Mesendoderm (in vitro differentiated cells): ENCODE measurements around the gene PRSS3.
"Not testable (repeated sequence)": the region's sequence is repeated elsewhere in the genome, so short reads cannot be mapped to it uniquely, and the experiment has no call there.

ENCODE experiments used
- DNase-seq: peaks from one replicate; pipeline ENCODE4 v3.0.0; 2013
- H2AK5ac ChIP-seq: 2 replicates; pipeline ENCODE4 v1.6.1; 2013; ENCODE audit warnings: low read length, inconsistent platforms
- H2BK120ac ChIP-seq: 2 replicates; pipeline ENCODE4 v1.6.1; 2013; ENCODE audit warnings: low read depth, mild to moderate bottlenecking, low read length, moderate library complexity, mixed read lengths
- H2BK15ac ChIP-seq: replicated peaks from 2 replicates; pipeline ENCODE4 v1.6.1; 2013; ENCODE audit warnings: low read depth, mild to moderate bottlenecking, moderate library complexity
- H2BK5ac ChIP-seq: 2 replicates; pipeline ENCODE4 v1.6.1; 2013; ENCODE audit warnings: low read length, inconsistent platforms
- H3K18ac ChIP-seq: 2 replicates; pipeline ENCODE4 v1.6.1; 2013; ENCODE audit warnings: mild to moderate bottlenecking, low read length, mixed read lengths
- H3K23ac ChIP-seq: one replicate; pipeline ENCODE4 v1.6.1; 2013; ENCODE audit warnings: low read length
- H3K27ac ChIP-seq: 2 replicates; pipeline ENCODE4 v1.5.1; 2013; ENCODE audit warnings: low read depth, mild to moderate bottlenecking, inconsistent platforms, low read length, moderate library complexity
- H3K27me3 ChIP-seq: 2 replicates; pipeline ENCODE4 v1.6.1; 2013; ENCODE audit warnings: low read length, control low read depth, mild to moderate bottlenecking, inconsistent platforms; ENCODE audit not compliant: insufficient read depth, poor library complexity
- H3K36me3 ChIP-seq: 2 replicates; pipeline ENCODE4 v1.6.1; 2013; ENCODE audit warnings: low read length, inconsistent platforms; ENCODE audit not compliant: control insufficient read depth, insufficient read depth
- H3K4ac ChIP-seq: one replicate; pipeline ENCODE4 v1.6.1; 2013; ENCODE audit warnings: low read depth, mild to moderate bottlenecking, low read length, moderate library complexity
- H3K4me1 ChIP-seq: 2 replicates; pipeline ENCODE4 v1.6.1; 2013; ENCODE audit warnings: low read depth, low read length, inconsistent platforms; ENCODE audit not compliant: control insufficient read depth
- H3K4me2 ChIP-seq: 2 replicates; pipeline ENCODE4 v1.6.1; 2013; ENCODE audit warnings: low read length
- H3K4me3 ChIP-seq: 2 replicates; pipeline ENCODE4 v1.5.1; 2013; ENCODE audit warnings: mild to moderate bottlenecking, low read length
- H3K56ac ChIP-seq: one replicate; pipeline ENCODE4 v1.6.1; 2013; ENCODE audit warnings: low read length
- H3K79me1 ChIP-seq: 2 replicates; pipeline ENCODE4 v1.6.1; 2013; ENCODE audit warnings: low read length, inconsistent platforms
- H3K79me2 ChIP-seq: 2 replicates; pipeline ENCODE4 v1.6.1; 2013; ENCODE audit warnings: mild to moderate bottlenecking, low read length; ENCODE audit not compliant: control insufficient read depth, insufficient read depth
- H3K9ac ChIP-seq: 2 replicates; pipeline ENCODE4 v1.6.1; 2013; ENCODE audit warnings: low read length, inconsistent platforms
- H4K5ac ChIP-seq: one replicate; pipeline ENCODE4 v1.6.1; 2013; ENCODE audit warnings: low read length
- H4K8ac ChIP-seq: one replicate; pipeline ENCODE4 v1.6.1; 2013; ENCODE audit warnings: low read depth, mild to moderate bottlenecking, control low read depth, low read length, moderate library complexity
- WGBS: extraction: QIAGEN DNeasy Blood & Tissue Kit; methylation state at CpG from one replicate; pipeline ENCODE4 v1.1.7; 2013; ENCODE audit warnings: low lambda C conversion rate, missing lambda C conversion rate; ENCODE audit not compliant: insufficient coverage; ENCODE audit errors: extremely low coverage; 5-methylcytosine and 5-hydroxymethylcytosine counted together

Gene PRSS3

DNA sequence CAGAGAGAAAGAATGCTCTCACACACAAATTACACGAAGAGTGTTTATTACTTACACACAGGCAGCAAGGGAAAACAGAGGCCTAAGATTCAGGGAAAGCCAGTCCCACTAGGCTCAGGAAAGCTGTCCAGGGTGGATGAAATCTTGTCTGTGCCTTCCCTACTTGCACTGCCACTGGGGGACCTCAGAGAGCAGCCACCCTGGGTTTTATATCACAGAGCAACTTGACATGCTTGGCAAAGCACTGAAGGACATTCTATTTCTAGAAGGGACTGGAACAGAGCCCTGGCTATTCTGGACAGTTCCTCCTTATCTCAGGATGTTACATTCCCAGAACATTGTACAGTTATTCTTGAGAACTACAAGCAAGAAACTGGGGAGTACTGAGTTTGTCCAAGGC, 7.5 kb upstream of the PRSS3 start:
- no CpG with 5 or more reads among the region's 1 CpG for WGBS
- no peak for DNase-seq
- no peak overlapping the region for H3K9ac ChIP-seq
- no peak overlapping the region for H2BK120ac ChIP-seq
- no peak overlapping the region for H3K4ac ChIP-seq
- H2BK5ac ChIP-seq = no peak overlapping the region
- H3K4me2 ChIP-seq = no peak overlapping the region
- no peak overlapping the region for H3K27ac ChIP-seq
- H3K18ac ChIP-seq = no peak overlapping the region
- H3K23ac ChIP-seq = no peak overlapping the region
- no peak overlapping the region for H2AK5ac ChIP-seq
- no peak overlapping the region for H3K56ac ChIP-seq
- no peak overlapping the region for H2BK15ac ChIP-seq
- no peaks in the 10 kb centered on the region for H3K36me3 ChIP-seq
- H3K4me3 ChIP-seq = no peak overlapping the region
- H3K79me2 ChIP-seq = no peaks in the 10 kb centered on the region
- no peaks in the 10 kb centered on the region for H3K27me3 ChIP-seq
- H4K8ac ChIP-seq = no peak overlapping the region
- no peak overlapping the region for H4K5ac ChIP-seq
- no peaks in the 10 kb centered on the region for H3K79me1 ChIP-seq
- H3K4me1 ChIP-seq = no peaks in the 10 kb centered on the region

DNA sequence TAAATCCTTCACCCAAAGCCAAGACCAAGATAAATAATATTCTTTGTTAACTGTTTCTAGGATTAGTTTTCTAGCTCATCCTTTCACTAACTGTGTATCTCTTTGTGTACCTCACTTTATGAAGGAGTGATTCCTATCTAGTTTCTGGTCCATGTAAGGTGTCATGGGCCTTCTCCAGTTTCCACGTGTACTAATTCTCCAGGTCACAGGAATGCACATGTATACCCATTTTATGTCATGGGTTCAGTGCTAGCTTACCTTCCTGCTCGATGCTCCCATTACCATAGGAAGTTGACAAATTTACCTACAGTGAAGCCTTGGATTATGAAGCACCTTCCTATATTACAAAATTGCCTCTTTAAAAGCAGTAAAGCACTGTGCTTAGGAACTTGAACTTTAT, 5.9 kb upstream of the PRSS3 start:
- not testable (repeated sequence) for H4K5ac ChIP-seq, H2AK5ac ChIP-seq, H3K9ac ChIP-seq, H3K23ac ChIP-seq, H2BK15ac ChIP-seq, H3K4me2 ChIP-seq, H4K8ac ChIP-seq, H3K36me3 ChIP-seq, H3K56ac ChIP-seq, H3K4me1 ChIP-seq, H2BK5ac ChIP-seq, H3K79me2 ChIP-seq, H3K27me3 ChIP-seq, DNase-seq, H3K79me1 ChIP-seq, H3K4me3 ChIP-seq, H2BK120ac ChIP-seq, H3K18ac ChIP-seq, H3K27ac ChIP-seq, H3K4ac ChIP-seq
- no CpG with 5 or more reads among the region's 2 CpGs for WGBS

DNA sequence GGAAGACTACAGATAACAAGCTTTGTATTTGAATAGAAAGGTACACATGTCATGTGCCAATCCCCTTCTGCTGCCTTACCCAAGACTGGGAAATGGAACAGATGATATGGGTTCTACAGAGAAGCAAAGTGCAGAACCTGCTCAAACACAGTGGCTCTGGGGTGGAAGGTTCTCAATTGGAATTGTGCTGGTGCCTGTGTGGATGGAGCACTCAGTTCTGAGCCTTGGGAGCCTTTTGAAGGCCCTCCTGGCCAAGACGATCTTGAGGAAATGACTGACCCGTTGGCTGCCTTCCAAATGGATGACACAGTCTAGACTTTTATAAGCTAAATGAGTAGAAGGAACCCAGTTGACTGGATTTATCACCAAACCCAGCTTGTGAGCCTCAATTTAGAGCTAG, 4.2 kb upstream of the PRSS3 start:
- Histone ChIP-seq H3K4me2 (no peak overlapping the region), H3K27me3 (no peaks in the 10 kb centered on the region), H4K5ac (no peak overlapping the region), H4K8ac (no peak overlapping the region), H3K79me2 (no peaks in the 10 kb centered on the region), H3K79me1 (no peaks in the 10 kb centered on the region), H3K36me3 (no peaks in the 10 kb centered on the region), H2BK5ac (no peak overlapping the region), H3K27ac (no peak overlapping the region), H3K4ac (no peak overlapping the region), H3K23ac (no peak overlapping the region), H3K4me3 (no peak overlapping the region), H3K4me1 (no peaks in the 10 kb centered on the region), H2BK120ac (no peak overlapping the region), H2AK5ac (no peak overlapping the region), H2BK15ac (no peak overlapping the region), H3K56ac (no peak overlapping the region), H3K18ac (no peak overlapping the region), H3K9ac (no peak overlapping the region)
- no peak for DNase-seq
- WGBS = no CpG with 5 or more reads among the region's 2 CpGs

DNA sequence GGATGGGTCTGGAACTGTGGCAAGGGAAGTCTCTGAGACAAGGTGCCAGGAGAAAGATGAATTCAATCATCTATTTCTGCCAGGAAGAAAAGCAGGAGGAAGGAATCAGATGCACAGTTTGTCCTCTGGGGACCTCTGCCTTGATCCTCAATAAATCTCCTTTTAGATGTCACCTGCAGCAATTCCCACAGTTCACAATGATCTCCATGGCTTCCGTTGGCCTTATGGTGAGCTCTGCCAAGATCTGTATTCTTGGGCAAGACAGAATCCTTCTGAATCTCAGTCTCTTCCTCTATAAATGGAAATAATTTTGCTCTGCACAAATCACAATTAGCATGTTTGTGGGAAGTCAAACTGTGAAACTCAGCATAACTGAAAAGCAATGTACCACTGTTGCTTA, 1.9 kb upstream of the PRSS3 start:
- H3K4ac ChIP-seq, H4K5ac ChIP-seq, H2AK5ac ChIP-seq, H3K36me3 ChIP-seq, H3K79me2 ChIP-seq, H3K23ac ChIP-seq, H3K27me3 ChIP-seq, H2BK15ac ChIP-seq, H3K4me1 ChIP-seq, H3K79me1 ChIP-seq, H3K56ac ChIP-seq, H4K8ac ChIP-seq, H3K9ac ChIP-seq, H2BK5ac ChIP-seq, H3K4me2 ChIP-seq, H3K4me3 ChIP-seq, DNase-seq, H3K27ac ChIP-seq, H3K18ac ChIP-seq, H2BK120ac ChIP-seq: not testable (repeated sequence)
- no CpG with 5 or more reads among the region's 1 CpG for WGBS

DNA sequence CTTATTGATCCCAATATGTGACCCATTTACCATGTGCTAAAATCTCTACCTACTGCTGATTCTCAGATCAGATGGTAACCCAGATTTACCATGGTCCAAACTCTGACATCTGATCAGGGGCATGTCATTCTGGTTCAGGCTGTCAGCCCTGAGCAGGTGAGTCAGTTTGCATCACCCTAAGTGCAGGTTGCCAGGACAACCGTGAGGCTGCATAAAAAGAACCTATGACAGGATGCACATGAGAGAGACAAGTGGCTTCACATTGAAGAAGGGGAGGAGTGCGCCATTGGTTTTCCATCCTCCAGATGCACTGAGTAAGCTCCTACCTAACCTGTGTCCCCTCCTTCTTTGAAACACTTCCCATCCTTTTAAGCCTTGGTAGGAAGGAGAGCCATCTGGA, 801 bp upstream of the PRSS3 start:
- Histone ChIP-seq H2BK15ac (no peak overlapping the region), H3K4me3 (no peak overlapping the region), H2BK120ac (no peak overlapping the region), H3K79me2 (no peaks in the 10 kb centered on the region), H4K5ac (no peak overlapping the region), H3K27ac (no peak overlapping the region), H2AK5ac (no peak overlapping the region), H3K4me2 (no peak overlapping the region), H3K79me1 (no peaks in the 10 kb centered on the region), H2BK5ac (no peak overlapping the region), H4K8ac (no peak overlapping the region), H3K18ac (no peak overlapping the region), H3K4ac (no peak overlapping the region), H3K23ac (no peak overlapping the region), H3K36me3 (no peaks in the 10 kb centered on the region), H3K27me3 (no peaks in the 10 kb centered on the region), H3K4me1 (no peaks in the 10 kb centered on the region), H3K9ac (no peak overlapping the region), H3K56ac (no peak overlapping the region)
- WGBS = no CpG with 5 or more reads among the region's 2 CpGs
- no peak for DNase-seq

DNA sequence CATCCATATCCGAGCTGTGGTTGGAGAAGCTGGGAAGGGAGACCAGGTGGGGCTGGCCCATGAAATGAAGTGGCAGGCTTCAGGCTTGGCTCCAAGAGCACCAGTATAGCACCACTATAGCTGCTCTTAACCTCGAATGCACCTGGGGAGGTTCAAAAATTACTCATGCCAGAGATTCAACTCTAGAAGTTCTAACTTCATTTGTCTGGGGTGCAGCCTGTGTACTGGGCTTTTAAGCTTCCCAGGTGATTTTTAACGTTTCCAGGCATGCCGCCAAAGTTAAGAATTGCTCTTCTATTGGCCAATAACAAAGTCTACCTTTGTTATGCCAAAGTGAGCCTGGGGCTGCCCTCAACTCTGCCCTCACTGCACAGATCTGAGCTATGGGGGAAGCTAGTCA, 458 bp downstream of the PRSS3 start:
- H3K27me3 ChIP-seq = no peaks in the 10 kb centered on the region
- no peak overlapping the region for H3K23ac ChIP-seq
- no peak overlapping the region for H4K5ac ChIP-seq
- no peak overlapping the region for H2BK120ac ChIP-seq
- H3K56ac ChIP-seq = no peak overlapping the region
- no peak overlapping the region for H3K18ac ChIP-seq
- no peaks in the 10 kb centered on the region for H3K36me3 ChIP-seq
- H2BK15ac ChIP-seq = no peak overlapping the region
- no peak overlapping the region for H3K4ac ChIP-seq
- no CpG with 5 or more reads among the region's 4 CpGs for WGBS
- no peak overlapping the region for H3K27ac ChIP-seq
- no peaks in the 10 kb centered on the region for H3K4me1 ChIP-seq
- H3K79me2 ChIP-seq = no peaks in the 10 kb centered on the region
- H3K4me3 ChIP-seq = no peak overlapping the region
- H3K9ac ChIP-seq = no peak overlapping the region
- H2AK5ac ChIP-seq = no peak overlapping the region
- no peak overlapping the region for H2BK5ac ChIP-seq
- H3K79me1 ChIP-seq = no peaks in the 10 kb centered on the region
- no peak for DNase-seq
- H4K8ac ChIP-seq = no peak overlapping the region
- no peak overlapping the region for H3K4me2 ChIP-seq
